Measurements from ENCODE around the gene PPM1F. TPM values are rescaled to one million over a fixed set of nuclear protein-coding genes. Genes with fewer than 3 reads are reported as not detected.

Gene PPM1F
- total and polyA plus RNA-seq, 10 of the 15 experiments (the other 5 are each of a cell fraction or from before 2014, with no cell fraction given), result 0.55 to 26.3 (median 9.7) TPM

- TF ChIP-seq, protein P1, sequence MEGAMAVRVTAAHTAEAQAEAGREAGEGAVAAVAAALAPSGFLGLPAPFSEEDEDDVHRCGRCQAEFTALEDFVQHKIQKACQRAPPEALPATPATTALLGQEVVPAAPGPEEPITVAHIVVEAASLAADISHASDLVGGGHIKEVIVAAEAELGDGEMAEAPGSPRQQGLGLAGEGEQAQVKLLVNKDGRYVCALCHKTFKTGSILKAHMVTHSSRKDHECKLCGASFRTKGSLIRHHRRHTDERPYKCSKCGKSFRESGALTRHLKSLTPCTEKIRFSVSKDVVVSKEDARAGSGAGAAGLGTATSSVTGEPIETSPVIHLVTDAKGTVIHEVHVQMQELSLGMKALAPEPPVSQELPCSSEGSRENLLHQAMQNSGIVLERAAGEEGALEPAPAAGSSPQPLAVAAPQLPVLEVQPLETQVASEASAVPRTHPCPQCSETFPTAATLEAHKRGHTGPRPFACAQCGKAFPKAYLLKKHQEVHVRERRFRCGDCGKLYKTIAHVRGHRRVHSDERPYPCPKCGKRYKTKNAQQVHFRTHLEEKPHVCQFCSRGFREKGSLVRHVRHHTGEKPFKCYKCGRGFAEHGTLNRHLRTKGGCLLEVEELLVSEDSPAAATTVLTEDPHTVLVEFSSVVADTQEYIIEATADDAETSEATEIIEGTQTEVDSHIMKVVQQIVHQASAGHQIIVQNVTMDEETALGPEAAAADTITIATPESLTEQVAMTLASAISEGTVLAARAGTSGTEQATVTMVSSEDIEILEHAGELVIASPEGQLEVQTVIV (IDR thresholded peaks at IDR 0.05; ENCODE audit: borderline replicate concordance, partially characterized antibody), result peak; percentile 37
- TF ChIP-seq ELK1 (IDR thresholded peaks at IDR 0.05; ENCODE audit: low read depth, low read length) (peak; percentile 40; the same call in 1 of the 2 replicates), BACH1 (IDR thresholded peaks at IDR 0.05; ENCODE audit: borderline replicate concordance) (peak; percentile 66; the same call in 1 of the 2 replicates), ZZZ3 (IDR thresholded peaks at IDR 0.05; ENCODE audit: control insufficient read depth, insufficient read length, low read depth) (no peak), PML (IDR thresholded peaks at IDR 0.05; ENCODE audit: low read length) (no peak), ZNF217 (IDR thresholded peaks at IDR 0.05) (peak; percentile 21; the same call in 1 of the 2 replicates), CTCF (IDR thresholded peaks at IDR 0.05 in 2 of 3, conservative IDR thresholded peaks at IDR 0.05 in 1 of 3; ENCODE audit: control insufficient read depth in 2 of 3, extremely low read depth in 1 of 3, insufficient read depth in 1 of 3, low read depth in 3 of 3, low read length in 3 of 3) (peak; percentile 98 to 100 (median 99)), HDGF (IDR thresholded peaks at IDR 0.05) (peak; percentile 95), IKZF1 (conservative IDR thresholded peaks at IDR 0.05) (peak; percentile 94), TCF3 (IDR thresholded peaks at IDR 0.05; ENCODE audit: borderline replicate concordance, insufficient read depth, low read depth, low read length) (peak; percentile 81; the same call in 1 of the 2 replicates), STAT1 (conservative IDR thresholded peaks at IDR 0.05) (no peak), ATF3 (IDR thresholded peaks at IDR 0.05; ENCODE audit: borderline replicate concordance, extremely low read depth, low read depth, low read length) (no peak), SPI1 (IDR thresholded peaks at IDR 0.05; ENCODE audit: borderline replicate concordance, insufficient read depth, low read depth, low read length) (no peak), IKZF2 (IDR thresholded peaks at IDR 0.05) (peak; percentile 76 to 77), ETV6 (conservative IDR thresholded peaks at IDR 0.05 in 1 of 2, IDR thresholded peaks at IDR 0.05 in 1 of 2; ENCODE audit: borderline replicate concordance in 1 of 2, low read depth in 1 of 2) (peak in 1 of 2 experiments; percentile 74; a peak in 1 of 4 replicates), MTA2 (IDR thresholded peaks at IDR 0.05; ENCODE audit: low read depth) (peak; percentile 45; the same call in 1 of the 2 replicates), CHD2 (IDR thresholded peaks at IDR 0.05; ENCODE audit: borderline replicate concordance, low read depth, low read length) (no peak)
- TF ChIP-seq, protein P2, sequence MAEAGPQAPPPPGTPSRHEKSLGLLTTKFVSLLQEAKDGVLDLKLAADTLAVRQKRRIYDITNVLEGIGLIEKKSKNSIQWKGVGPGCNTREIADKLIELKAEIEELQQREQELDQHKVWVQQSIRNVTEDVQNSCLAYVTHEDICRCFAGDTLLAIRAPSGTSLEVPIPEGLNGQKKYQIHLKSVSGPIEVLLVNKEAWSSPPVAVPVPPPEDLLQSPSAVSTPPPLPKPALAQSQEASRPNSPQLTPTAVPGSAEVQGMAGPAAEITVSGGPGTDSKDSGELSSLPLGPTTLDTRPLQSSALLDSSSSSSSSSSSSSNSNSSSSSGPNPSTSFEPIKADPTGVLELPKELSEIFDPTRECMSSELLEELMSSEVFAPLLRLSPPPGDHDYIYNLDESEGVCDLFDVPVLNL (IDR thresholded peaks at IDR 0.05; ENCODE audit: low read depth, low read length), result no peak
These were observed 14.4 kb downstream of the PPM1F start (continued) for GRCh38 chr22:21938071-21938822.

All from GM12878 (cell line).